IPS-11a (cell line): ENCODE data around the gene PDE2A.

Source experiments
- H3K4me3 ChIP-seq: one replicate; pipeline ENCODE4 v1.5.1; 2013; ENCODE audit warnings: low read depth, low read length, control low read depth

The PDE2A gene

GRCh38 chr11:72673943-72674828 lies at the start of gene PDE2A:
Gene PDE2A, minus strand, starts transcription at chr11:72674422. Its CDS starts 215 bp downstream, at chr11:72674207.
- H3K4me3 ChIP-seq = no peak within 1 kb of the TSS

GRCh38 chr11:72723508-72723907 lies 49.3 kb upstream of the PDE2A start:
- no peak overlapping the region for H3K4me3 ChIP-seq

- H3K4me3 ChIP-seq = no peak overlapping the region
Measured at GRCh38 chr11:72722050-72722748, 48.0 kb upstream of the PDE2A start.

GRCh38 chr11:72721689-72722049 lies 47.4 kb upstream of the PDE2A start:
- no peak overlapping the region for H3K4me3 ChIP-seq

- H3K4me3 ChIP-seq = no peak overlapping the region
Measured at GRCh38 chr11:72721276-72721675, 47.1 kb upstream of the PDE2A start.

- H3K4me3 ChIP-seq = no peak overlapping the region
Measured at GRCh38 chr11:72720784-72721183, 46.6 kb upstream of the PDE2A start.

- H3K4me3 ChIP-seq = no peak overlapping the region
Measured at GRCh38 chr11:72720047-72720446, 45.8 kb upstream of the PDE2A start.

- H3K4me3 ChIP-seq = no peak overlapping the region
Measured at GRCh38 chr11:72719551-72719950, 45.3 kb upstream of the PDE2A start.

GRCh38 chr11:72719144-72719543 lies 44.9 kb upstream of the PDE2A start:
- H3K4me3 ChIP-seq = no peak overlapping the region

- no peak overlapping the region for H3K4me3 ChIP-seq
Measured at GRCh38 chr11:72718101-72718501, 43.9 kb upstream of the PDE2A start.

GRCh38 chr11:72716788-72717435 lies 42.7 kb upstream of the PDE2A start:
- H3K4me3 ChIP-seq = no peak overlapping the region

GRCh38 chr11:72716290-72716689 lies 42.1 kb upstream of the PDE2A start:
- H3K4me3 ChIP-seq = no peak overlapping the region

GRCh38 chr11:72712841-72713240 lies 38.6 kb upstream of the PDE2A start:
- H3K4me3 ChIP-seq = no peak overlapping the region

- no peak overlapping the region for H3K4me3 ChIP-seq
Measured at GRCh38 chr11:72712168-72712751, 38.0 kb upstream of the PDE2A start.

GRCh38 chr11:72711141-72711540 lies 36.9 kb upstream of the PDE2A start:
- no peak overlapping the region for H3K4me3 ChIP-seq

GRCh38 chr11:72710278-72710677 lies 36.1 kb upstream of the PDE2A start:
- no peak overlapping the region for H3K4me3 ChIP-seq

GRCh38 chr11:72709478-72710238 lies 35.4 kb upstream of the PDE2A start:
- H3K4me3 ChIP-seq = no peak overlapping the region

- no peak overlapping the region for H3K4me3 ChIP-seq
Measured at GRCh38 chr11:72707032-72707431, 32.8 kb upstream of the PDE2A start.

GRCh38 chr11:72706579-72706978 lies 32.4 kb upstream of the PDE2A start:
- H3K4me3 ChIP-seq = no peak overlapping the region
